ENCODE results near the gene ROCK1. TPM values are rescaled to one million over a fixed set of nuclear protein-coding genes. Genes with fewer than 3 reads are reported as not detected.
A peak's percentile ranks its signal among the peaks of the same experiment; 100 is the strongest.

The ROCK1 gene
- total RNA-seq, 2 experiments from 2014 or later, result 70.6 to 74.3 TPM

- Mint-ChIP-seq H3K9me3 (peaks cover 8% of the 10 kb centered on the region), H3K4me1 (peaks cover 12% of the 10 kb centered on the region), H3K27ac (no peak overlapping the region), H3K27me3 (no peaks in the 10 kb centered on the region), H3K4me3 (no peak overlapping the region), H3K36me3 (peaks cover 41% of the 10 kb centered on the region)
- POLR2A ChIA-PET, result interaction anchor here (0.6 kb wide), 1 partner anchor 116 kb away, joined by 3 read pairs; no protein-coding TSS in a partner anchor
- DNase-seq (no peak), ATAC-seq (ENCODE audit: low read depth) (no peak)
Observed at GRCh38 chr18:21093133-21093532, 18.5 kb downstream of the ROCK1 start.

- no peaks in the 10 kb centered on the region for H3K27me3 Mint-ChIP-seq
- ATAC-seq (ENCODE audit: low read depth) (no peak), DNase-seq (no peak)
- H3K4me1 Mint-ChIP-seq, result peaks cover 11% of the 10 kb centered on the region
- peaks cover 8% of the 10 kb centered on the region for H3K9me3 Mint-ChIP-seq
- H3K36me3 Mint-ChIP-seq, result peaks cover 40% of the 10 kb centered on the region
- POLR2A ChIA-PET, result no interaction called here
- no peak overlapping the region for H3K4me3 Mint-ChIP-seq
- H3K27ac Mint-ChIP-seq, result no peak overlapping the region
Observed at GRCh38 chr18:21090680-21091079, 20.9 kb downstream of the ROCK1 start.

GRCh38 chr18:21085579-21086166, 25.9 kb downstream of the ROCK1 start:
- peaks cover 3% of the 10 kb centered on the region for H3K9me3 Mint-ChIP-seq
- H3K27ac Mint-ChIP-seq, result no peak overlapping the region
- POLR2A ChIA-PET, result no interaction called here
- DNase-seq, result no peak
- H3K27me3 Mint-ChIP-seq, result no peaks in the 10 kb centered on the region
- ATAC-seq (ENCODE audit: low read depth), result no peak
- H3K4me3 Mint-ChIP-seq, result no peak overlapping the region
- peaks cover 16% of the 10 kb centered on the region for H3K4me1 Mint-ChIP-seq
- H3K36me3 Mint-ChIP-seq, result peaks cover 38% of the 10 kb centered on the region

GRCh38 chr18:21084511-21085078, 27.0 kb downstream of the ROCK1 start:
- POLR2A ChIA-PET, result no interaction called here
- Mint-ChIP-seq H3K27me3 (no peaks in the 10 kb centered on the region), H3K9me3 (peaks cover 1% of the 10 kb centered on the region), H3K4me3 (no peak overlapping the region), H3K4me1 (peaks cover 14% of the 10 kb centered on the region), H3K36me3 (peaks cover 37% of the 10 kb centered on the region), H3K27ac (no peak overlapping the region)
- no peak for DNase-seq
- ATAC-seq (ENCODE audit: low read depth), result no peak

GRCh38 chr18:21083017-21083416, 28.6 kb downstream of the ROCK1 start:
- no peak for DNase-seq
- H3K36me3 Mint-ChIP-seq, result peaks cover 34% of the 10 kb centered on the region
- H3K27me3 Mint-ChIP-seq, result no peaks in the 10 kb centered on the region
- POLR2A ChIA-PET, result interaction anchor here (1.0 kb wide), 1 partner anchor 28 kb away, joined by 3 read pairs; the partner anchor contains the start of gene ROCK1
- peaks cover 14% of the 10 kb centered on the region for H3K4me1 Mint-ChIP-seq
- ATAC-seq (ENCODE audit: low read depth), result no peak
- H3K9me3 Mint-ChIP-seq, result peaks cover 1% of the 10 kb centered on the region
- no peak overlapping the region for H3K4me3 Mint-ChIP-seq
- H3K27ac Mint-ChIP-seq, result no peak overlapping the region

- POLR2A ChIA-PET, result no interaction called here
- no peaks in the 10 kb centered on the region for H3K27me3 Mint-ChIP-seq
- H3K4me1 Mint-ChIP-seq, result peaks cover 13% of the 10 kb centered on the region
- ATAC-seq (ENCODE audit: low read depth) (no peak), DNase-seq (no peak)
- peaks cover 30% of the 10 kb centered on the region for H3K36me3 Mint-ChIP-seq
- peaks cover 1% of the 10 kb centered on the region for H3K9me3 Mint-ChIP-seq
- H3K4me3 Mint-ChIP-seq, result no peak overlapping the region
- H3K27ac Mint-ChIP-seq, result no peak overlapping the region
Observed at GRCh38 chr18:21081426-21081825, 30.2 kb downstream of the ROCK1 start.

- Mint-ChIP-seq H3K36me3 (peaks cover 27% of the 10 kb centered on the region), H3K27ac (no peak overlapping the region)
- POLR2A ChIA-PET, result no interaction called here
Observed at GRCh38 chr18:21080576-21080975, 31.0 kb downstream of the ROCK1 start.

GRCh38 chr18:21074336-21075323, 37.0 kb downstream of the ROCK1 start:
- POLR2A ChIA-PET, result no interaction called here
- no peak for ATAC-seq (ENCODE audit: low read depth)
- peak overlapping the region; percentile 2 for H3K4me3 Mint-ChIP-seq
- H3K27me3 Mint-ChIP-seq, result no peaks in the 10 kb centered on the region
- no peaks in the 10 kb centered on the region for H3K9me3 Mint-ChIP-seq
- peaks cover 1% of the 10 kb centered on the region for H3K36me3 Mint-ChIP-seq
- H3K27ac Mint-ChIP-seq, result no peak overlapping the region
- peaks cover 32% of the 10 kb centered on the region for H3K4me1 Mint-ChIP-seq
- no peak for DNase-seq

More at GRCh38 chr18:21080576-21080975, 31.0 kb downstream of the ROCK1 start:
- Mint-ChIP-seq H3K4me3 (no peak overlapping the region), H3K27me3 (no peaks in the 10 kb centered on the region), H3K4me1 (peaks cover 16% of the 10 kb centered on the region), H3K9me3 (peaks cover 1% of the 10 kb centered on the region)
- ATAC-seq (ENCODE audit: low read depth) (no peak), DNase-seq (no peak)

- peak overlapping the region; percentile 45 for H3K27ac Mint-ChIP-seq
- POLR2A ChIA-PET, result no interaction called here
- no peaks in the 10 kb centered on the region for H3K27me3 Mint-ChIP-seq
- H3K36me3 Mint-ChIP-seq, result peaks cover 4% of the 10 kb centered on the region
- H3K4me1 Mint-ChIP-seq, result peaks cover 30% of the 10 kb centered on the region
- ATAC-seq (ENCODE audit: low read depth), result no peak
- no peaks in the 10 kb centered on the region for H3K9me3 Mint-ChIP-seq
- H3K4me3 Mint-ChIP-seq, result no peak overlapping the region
- DNase-seq, result no peak
Observed at GRCh38 chr18:21073180-21073579, 38.4 kb downstream of the ROCK1 start.

GRCh38 chr18:21071071-21071470, 40.5 kb downstream of the ROCK1 start:
- no peak overlapping the region for H3K4me3 Mint-ChIP-seq
- H3K4me1 Mint-ChIP-seq, result peaks cover 28% of the 10 kb centered on the region
- H3K36me3 Mint-ChIP-seq, result peaks cover 4% of the 10 kb centered on the region
- H3K27ac Mint-ChIP-seq, result no peak overlapping the region
- POLR2A ChIA-PET, result no interaction called here
- DNase-seq, result no peak
- H3K9me3 Mint-ChIP-seq, result no peaks in the 10 kb centered on the region
- no peaks in the 10 kb centered on the region for H3K27me3 Mint-ChIP-seq
- no peak for ATAC-seq (ENCODE audit: low read depth)

- H3K4me3 Mint-ChIP-seq, result no peak overlapping the region
- ATAC-seq (ENCODE audit: low read depth) (no peak), DNase-seq (no peak)
- peaks cover 6% of the 10 kb centered on the region for H3K36me3 Mint-ChIP-seq
- no peak overlapping the region for H3K27ac Mint-ChIP-seq
- POLR2A ChIA-PET, result no interaction called here
- H3K4me1 Mint-ChIP-seq, result peaks cover 14% of the 10 kb centered on the region
- no peaks in the 10 kb centered on the region for H3K27me3 Mint-ChIP-seq
- H3K9me3 Mint-ChIP-seq, result no peaks in the 10 kb centered on the region
Observed at GRCh38 chr18:21069468-21069867, 42.1 kb downstream of the ROCK1 start.

- H3K4me3 Mint-ChIP-seq, result no peak overlapping the region
Observed at GRCh38 chr18:21064347-21064746, 47.3 kb downstream of the ROCK1 start.

GRCh38 chr18:21063011-21063410, 48.6 kb downstream of the ROCK1 start:
- H3K27ac Mint-ChIP-seq, result no peak overlapping the region
- no peaks in the 10 kb centered on the region for H3K27me3 Mint-ChIP-seq
- POLR2A ChIA-PET, result no interaction called here
- DNase-seq (no peak), ATAC-seq (ENCODE audit: low read depth) (no peak)
- H3K4me3 Mint-ChIP-seq, result no peak overlapping the region
- peaks cover 3% of the 10 kb centered on the region for H3K4me1 Mint-ChIP-seq
- no peaks in the 10 kb centered on the region for H3K9me3 Mint-ChIP-seq
- peaks cover 29% of the 10 kb centered on the region for H3K36me3 Mint-ChIP-seq

More at GRCh38 chr18:21064347-21064746, 47.3 kb downstream of the ROCK1 start:
- POLR2A ChIA-PET, result no interaction called here
- DNase-seq (no peak), ATAC-seq (ENCODE audit: low read depth) (no peak)
- Mint-ChIP-seq H3K36me3 (peaks cover 28% of the 10 kb centered on the region), H3K27ac (no peak overlapping the region), H3K27me3 (no peaks in the 10 kb centered on the region), H3K9me3 (no peaks in the 10 kb centered on the region), H3K4me1 (no peaks in the 10 kb centered on the region)

All from activated naive CD8-positive, alpha-beta T cell treated with anti-CD3 and anti-CD28 coated beads, Interleukin-2, amount 10 ng/mL, durations not matched to agents 7 days and 5 days (primary cell).